GM23248 (cell line): Measurements from ENCODE around the gene FGF4. TPM values are rescaled to one million over a fixed set of nuclear protein-coding genes. Genes with fewer than 3 reads are reported as not detected.
A peak's percentile ranks its signal among the peaks of the same experiment; 100 is the strongest.

ENCODE experiments used
- DNase-seq: peaks from one replicate; pipeline ENCODE4 v3.0.0-alpha.2; 2015
- H2AFZ ChIP-seq: fragments of 200-600 bp; sonication (generic); 2 replicates; pipeline ENCODE4 v1.6.1; 2016; ENCODE audit warnings: antibody characterized with exemption
- H3F3A ChIP-seq: fragments of 200-600 bp; sonication (generic); 2 replicates; pipeline ENCODE4 v1.6.1; 2016; ENCODE audit warnings: mild to moderate bottlenecking, antibody characterized with exemption, mixed run types; ENCODE audit not compliant: insufficient read depth
- H3K27ac ChIP-seq: fragments of 200-600 bp; sonication (generic); 2 replicates; pipeline ENCODE4 v1.5.1; 2016; ENCODE audit warnings: mild to moderate bottlenecking
- H3K27me3 ChIP-seq: fragments of 200-600 bp; sonication (generic); replicated peaks from 2 replicates; pipeline ENCODE4 v1.6.1; 2016; ENCODE audit warnings: mild to moderate bottlenecking; ENCODE audit not compliant: insufficient read depth
- H3K36me3 ChIP-seq: fragments of 200-600 bp; sonication (generic); 2 replicates; pipeline ENCODE4 v1.6.1; 2016; ENCODE audit warnings: low read depth, mild to moderate bottlenecking
- H3K4me1 ChIP-seq: fragments of 200-600 bp; sonication (generic); 2 replicates; pipeline ENCODE4 v1.6.1; 2016; ENCODE audit warnings: mild to moderate bottlenecking; ENCODE audit not compliant: insufficient read depth
- H3K4me2 ChIP-seq: fragments of 200-600 bp; sonication (generic); one replicate; pipeline ENCODE4 v1.6.1; 2016; ENCODE audit warnings: mild to moderate bottlenecking; ENCODE audit not compliant: unreplicated experiment
- H3K4me3 ChIP-seq: fragments of 200-600 bp; sonication (generic); 2 replicates; pipeline ENCODE4 v1.5.1; 2016; ENCODE audit warnings: mild to moderate bottlenecking
- H3K79me2 ChIP-seq: fragments of 200-600 bp; sonication (generic); 2 replicates; pipeline ENCODE4 v1.6.1; 2016; ENCODE audit warnings: mild to moderate bottlenecking; ENCODE audit not compliant: insufficient read depth
- H3K9ac ChIP-seq: fragments of 200-600 bp; sonication (generic); 2 replicates; pipeline ENCODE4 v1.6.1; 2016; ENCODE audit warnings: mild to moderate bottlenecking
- H3K9me2 ChIP-seq: fragments of 200-600 bp; sonication (generic); 2 replicates; pipeline ENCODE4 v1.6.1; 2016; ENCODE audit warnings: mixed run types, mild to moderate bottlenecking, moderate library complexity; ENCODE audit not compliant: insufficient read depth
- H3K9me3 ChIP-seq: fragments of 200-600 bp; sonication (generic); one replicate; pipeline ENCODE4 v1.6.1; 2017; ENCODE audit warnings: low read depth
- H4K20me1 ChIP-seq: fragments of 200-600 bp; sonication (generic); 2 replicates; pipeline ENCODE4 v1.6.0; 2016; ENCODE audit not compliant: insufficient read depth
- EZH2 ChIP-seq: fragments of 200-600 bp; sonication (generic); IDR thresholded peaks from 2 replicates; pipeline ENCODE4 v1.6.1; 2018; ENCODE audit warnings: antibody characterized with exemption, mild to moderate bottlenecking; ENCODE audit not compliant: insufficient read depth, poor library complexity, severe bottlenecking
- EZH2phosphoT487 ChIP-seq: fragments of 200-600 bp; sonication (generic); IDR thresholded peaks from 2 replicates; pipeline ENCODE4 v1.6.1; 2018; ENCODE audit warnings: antibody characterized with exemption, moderate library complexity, mild to moderate bottlenecking, low read depth; ENCODE audit not compliant: insufficient read depth
- WGBS, 2 experiments: methylation state at CpG; one replicate each; pipeline ENCODE4 v1.1.6; 2015 to 2017; ENCODE audit warnings: low lambda C conversion rate in 2 of 2, low coverage in 1 of 2; ENCODE audit errors: missing lambda C conversion rate in 2 of 2; 5-methylcytosine and 5-hydroxymethylcytosine counted together
- in situ Hi-C: fragments of 300-500 bp; cut with MboI; formaldehyde crosslinking; loops from 2 replicates; pipeline ENCODE4 v1.15.0; 2020
- polyA plus RNA-seq: library from polyadenylated mRNA; unstranded; fragments of >200 nt; fragmentation: Nextera tagmentation; extraction: Ambion mirVana; gene quantifications from 2 replicates; pipeline ENCODE4 v1.2.1, GENCODE V29; 2016
- total RNA-seq: library from RNA; depleted of rRNA; stranded (reverse); fragments of >200 nt; shearing (Covaris generic); gene quantifications from 2 replicates; pipeline ENCODE4 v1.2.3, GENCODE V29; 2014

Gene FGF4
- total and polyA plus RNA-seq, 2 experiments from 2014 or later: not detected

DNA sequence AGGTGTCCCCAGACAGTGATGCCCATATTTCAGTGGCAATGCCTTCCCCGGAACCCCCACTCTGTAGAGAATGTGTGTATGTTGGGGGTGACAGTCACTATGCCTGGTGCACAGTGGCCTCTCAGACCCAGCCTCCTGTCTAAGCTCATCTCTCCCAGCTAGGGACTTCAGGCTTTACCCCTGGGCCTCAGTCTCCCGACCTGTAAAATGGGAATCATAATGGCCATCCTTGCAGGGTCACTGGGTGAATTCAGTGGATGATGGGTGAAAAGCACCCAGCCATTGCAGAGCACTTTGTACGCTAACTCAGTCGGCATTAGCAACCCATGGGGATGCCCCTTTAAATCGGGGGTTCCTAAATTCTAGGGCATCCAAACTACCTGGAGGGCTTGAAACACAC is 25.1 kb upstream of the FGF4 start:
- Histone ChIP-seq H3K27ac (no peak overlapping the region), H3K27me3 (peaks cover 15% of the 10 kb centered on the region), H4K20me1 (no peaks in the 10 kb centered on the region), H3K4me3 (no peak overlapping the region), H2AFZ (no peak overlapping the region), H3K9me3 (no peaks in the 10 kb centered on the region), H3K9me2 (no peaks in the 10 kb centered on the region), H3K79me2 (no peaks in the 10 kb centered on the region), H3F3A (no peaks in the 10 kb centered on the region), H3K36me3 (no peaks in the 10 kb centered on the region), H3K4me1 (no peaks in the 10 kb centered on the region), H3K9ac (no peak overlapping the region), H3K4me2 (no peak overlapping the region)
- no peak for DNase-seq
- in situ Hi-C loops: no loop called here
- 63 to 75% methylated on average over 5 of the region's 5 CpGs for WGBS, 2 experiments
- TF ChIP-seq EZH2phosphoT487 (no peak), EZH2 (no peak)

DNA sequence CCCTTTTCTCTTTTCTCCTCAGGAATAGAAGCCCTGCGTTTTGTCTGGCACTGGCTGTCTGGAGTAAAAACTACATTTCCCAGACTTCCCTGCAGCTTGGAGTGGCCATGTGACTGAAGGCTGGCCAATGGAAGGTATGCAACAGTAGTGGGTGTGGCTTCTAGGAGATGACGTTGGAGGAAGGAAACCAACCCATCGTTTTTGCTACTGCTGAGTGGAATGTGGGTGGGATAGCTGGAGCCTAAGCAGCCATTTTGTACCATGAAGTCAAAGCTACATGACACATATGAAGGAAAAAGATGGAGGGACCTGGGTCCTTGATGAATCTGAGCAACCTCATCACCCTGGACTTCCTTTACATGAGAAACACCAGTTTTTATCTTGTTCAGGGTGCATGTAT is 24.4 kb upstream of the FGF4 start:
- Histone ChIP-seq H3K9ac (no peak overlapping the region), H3F3A (no peaks in the 10 kb centered on the region), H3K27ac (no peak overlapping the region), H3K9me3 (no peaks in the 10 kb centered on the region), H3K27me3 (peaks cover 15% of the 10 kb centered on the region), H3K4me2 (no peak overlapping the region), H3K36me3 (no peaks in the 10 kb centered on the region), H3K4me1 (no peaks in the 10 kb centered on the region), H4K20me1 (no peaks in the 10 kb centered on the region), H2AFZ (no peak overlapping the region), H3K9me2 (no peaks in the 10 kb centered on the region), H3K79me2 (no peaks in the 10 kb centered on the region), H3K4me3 (no peak overlapping the region)
- no peak for TF ChIP-seq EZH2
- 10 to 17% methylated on average over 3 of the region's 3 CpGs for WGBS, 2 experiments
- DNase-seq: peak; percentile 59
- in situ Hi-C loops: no loop called here

- 70 to 73% methylated on average over 3 of the region's 3 CpGs for WGBS, 2 experiments
- Histone ChIP-seq H3K27me3 (peaks cover 15% of the 10 kb centered on the region), H3K4me2 (no peak overlapping the region), H3K9me2 (no peaks in the 10 kb centered on the region), H3K9me3 (no peaks in the 10 kb centered on the region), H3K27ac (no peak overlapping the region), H3K4me1 (no peaks in the 10 kb centered on the region), H3K36me3 (no peaks in the 10 kb centered on the region), H3K4me3 (no peak overlapping the region), H3F3A (no peaks in the 10 kb centered on the region), H2AFZ (no peak overlapping the region), H3K9ac (no peak overlapping the region), H4K20me1 (no peaks in the 10 kb centered on the region), H3K79me2 (no peaks in the 10 kb centered on the region)
- TF ChIP-seq EZH2phosphoT487 (no peak), EZH2 (no peak)
- in situ Hi-C loops: no loop called here
- no peak for DNase-seq
Observed at GRCh38 chr11:69799097-69799496, 24.0 kb upstream of the FGF4 start.

DNA sequence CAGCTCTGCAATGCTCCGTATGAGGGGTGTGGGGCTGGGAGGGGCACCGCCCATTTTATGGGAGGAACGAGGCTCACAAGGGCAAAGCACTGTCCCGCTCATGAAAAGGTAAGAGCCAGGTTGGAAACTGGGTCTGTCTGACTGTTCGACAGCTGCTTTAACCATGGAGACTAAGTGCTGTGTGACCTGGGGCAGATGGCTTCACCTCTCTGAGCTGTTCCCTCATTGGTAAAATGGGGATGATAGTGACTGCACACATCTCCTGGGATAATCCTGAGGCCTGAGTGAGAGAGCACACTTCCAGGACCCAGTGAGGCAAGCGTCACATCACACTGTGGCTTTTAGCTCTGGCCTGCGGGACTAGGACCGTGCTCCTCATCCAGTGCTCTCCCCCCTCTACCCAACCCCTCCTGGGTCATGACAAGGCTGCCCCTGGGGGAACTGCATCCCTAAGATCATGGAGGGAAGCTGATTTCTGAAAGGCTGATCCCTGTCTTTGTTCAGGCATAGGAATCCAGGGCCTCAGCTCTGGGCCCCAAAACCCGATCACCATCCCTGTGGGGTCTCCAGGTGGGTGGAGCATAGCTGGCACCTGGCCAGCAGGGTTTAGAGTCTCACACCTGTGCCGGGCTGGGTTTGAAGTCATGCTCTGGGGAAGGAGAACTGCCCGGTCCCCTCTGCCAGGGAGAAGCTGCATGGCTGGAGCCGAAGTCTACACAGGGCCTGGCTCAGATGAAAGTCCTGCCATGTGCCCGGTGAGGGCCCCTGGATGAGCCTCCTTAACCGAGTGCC is 22.8 kb upstream of the FGF4 start:
- DNase-seq: no peak
- no peak overlapping the region for H3K27ac ChIP-seq
- H3K27me3 ChIP-seq: peaks cover 14% of the 10 kb centered on the region
- H3K4me1 ChIP-seq: no peaks in the 10 kb centered on the region
- in situ Hi-C loops: no loop called here
- no peak overlapping the region for H3K9ac ChIP-seq
- no peaks in the 10 kb centered on the region for H3K36me3 ChIP-seq
- no peak overlapping the region for H2AFZ ChIP-seq
- H3K4me2 ChIP-seq: no peak overlapping the region
- H3K9me2 ChIP-seq: no peaks in the 10 kb centered on the region
- H3K4me3 ChIP-seq: no peak overlapping the region
- 55 to 58% methylated on average over 14 of the region's 14 CpGs for WGBS, 2 experiments
- H3F3A ChIP-seq: no peaks in the 10 kb centered on the region
- no peaks in the 10 kb centered on the region for H4K20me1 ChIP-seq
- no peaks in the 10 kb centered on the region for H3K9me3 ChIP-seq
- TF ChIP-seq EZH2phosphoT487 (no peak), EZH2 (no peak)
- H3K79me2 ChIP-seq: no peaks in the 10 kb centered on the region

DNA sequence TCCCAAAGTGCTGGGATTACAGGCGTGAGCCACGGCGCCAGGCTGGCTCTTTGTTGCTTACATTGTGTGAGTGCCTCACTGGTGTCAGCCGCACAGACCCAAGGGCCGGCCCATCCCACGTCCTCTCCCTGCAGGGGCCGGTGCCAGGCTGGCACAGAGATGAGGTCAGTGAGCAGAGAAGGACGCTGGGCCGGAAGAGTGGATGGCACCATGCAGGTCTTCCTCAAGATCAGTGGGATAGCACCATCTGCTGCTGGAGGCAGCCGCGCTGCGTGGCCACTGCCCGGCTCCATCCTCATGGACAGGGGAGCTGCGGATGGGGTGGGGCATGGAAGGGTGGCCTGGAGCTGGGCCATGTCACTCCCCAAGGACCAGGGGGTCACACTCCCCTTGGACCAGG is 22.0 kb upstream of the FGF4 start:
- H3K27me3 ChIP-seq: peaks cover 7% of the 10 kb centered on the region
- no peak overlapping the region for H3K9ac ChIP-seq
- H3K4me3 ChIP-seq: no peak overlapping the region
- H3K9me2 ChIP-seq: no peaks in the 10 kb centered on the region
- no peaks in the 10 kb centered on the region for H3K36me3 ChIP-seq
- no peak for DNase-seq
- H3K9me3 ChIP-seq: no peaks in the 10 kb centered on the region
- in situ Hi-C loops: no loop called here
- no peaks in the 10 kb centered on the region for H3F3A ChIP-seq
- no peak overlapping the region for H2AFZ ChIP-seq
- H3K4me1 ChIP-seq: no peaks in the 10 kb centered on the region
- no peaks in the 10 kb centered on the region for H3K79me2 ChIP-seq
- no peak for TF ChIP-seq EZH2
- TF ChIP-seq EZH2phosphoT487: no peak
- WGBS, 2 experiments: 68 to 73% methylated on average over 14 of the region's 14 CpGs
- H4K20me1 ChIP-seq: no peaks in the 10 kb centered on the region
- no peak overlapping the region for H3K4me2 ChIP-seq
- H3K27ac ChIP-seq: no peak overlapping the region
